Endodermal cell (in vitro differentiated cells): ENCODE measurements around the gene GSTM5. TPM values are rescaled to one million over a fixed set of nuclear protein-coding genes. Genes with fewer than 3 reads are reported as not detected.
"Not testable (repeated sequence)": the region's sequence is repeated elsewhere in the genome, so short reads cannot be mapped to it uniquely, and the experiment has no call there.

Experiments used
- DNase-seq: peaks from one replicate; pipeline ENCODE4 v3.0.0-alpha.2; 2017
- H3K27ac ChIP-seq: 2 replicates; pipeline ENCODE4 v1.5.1; 2013; ENCODE audit warnings: mild to moderate bottlenecking, low read depth, low read length, moderate library complexity
- H3K27me3 ChIP-seq: 2 replicates; pipeline ENCODE4 v1.6.1; 2013; ENCODE audit warnings: mild to moderate bottlenecking, low read length, moderate library complexity; ENCODE audit not compliant: insufficient read depth, control insufficient read depth, poor library complexity, severe bottlenecking
- H3K36me3 ChIP-seq: 2 replicates; pipeline ENCODE4 v1.7.0; 2013; ENCODE audit warnings: mild to moderate bottlenecking, low read length, moderate library complexity; ENCODE audit not compliant: control insufficient read depth, insufficient read depth
- H3K4me1 ChIP-seq: one replicate; pipeline ENCODE4 v1.7.0; 2013; ENCODE audit warnings: low read length; ENCODE audit not compliant: control insufficient read depth, insufficient read depth
- H3K4me3 ChIP-seq: 2 replicates; pipeline ENCODE4 v1.5.1; 2013; ENCODE audit warnings: mild to moderate bottlenecking, low read length, moderate library complexity
- H3K9ac ChIP-seq: 2 replicates; pipeline ENCODE4 v1.6.1; 2013; ENCODE audit warnings: mild to moderate bottlenecking, low read length, moderate library complexity; ENCODE audit not compliant: poor library complexity, severe bottlenecking; ENCODE audit errors: extremely low read depth
- H3K9me3 ChIP-seq: 2 replicates; pipeline ENCODE4 v1.6.1; 2013; ENCODE audit warnings: mild to moderate bottlenecking, low read length, moderate library complexity; ENCODE audit not compliant: control insufficient read depth
- H3K27ac Mint-ChIP-seq: 2 replicates; pipeline ENCODE4 v1.8.0; 2020; ENCODE audit warnings: mixed read lengths
- H3K27me3 Mint-ChIP-seq: 2 replicates; pipeline ENCODE4 v1.8.0; 2021; ENCODE audit warnings: mild to moderate bottlenecking, mixed read lengths; ENCODE audit not compliant: insufficient read depth
- H3K36me3 Mint-ChIP-seq: 2 replicates; pipeline ENCODE4 v1.8.0; 2020; ENCODE audit warnings: low read depth, mixed read lengths
- H3K4me1 Mint-ChIP-seq: 2 replicates; pipeline ENCODE4 v1.8.0; 2020; ENCODE audit warnings: mixed read lengths
- H3K4me3 Mint-ChIP-seq: 2 replicates; pipeline ENCODE4 v1.8.0; 2020; ENCODE audit warnings: mild to moderate bottlenecking, moderate library complexity, mixed read lengths
- H3K9me3 Mint-ChIP-seq: 2 replicates; pipeline ENCODE4 v1.8.0; 2020; ENCODE audit warnings: mild to moderate bottlenecking, mixed read lengths
- WGBS, 2 experiments: methylation state at CpG; one replicate each; pipeline versions ENCODE4 v1.1.5 to v1.1.7; 2013; ENCODE audit warnings: missing lambda C conversion rate in 2 of 2, mixed read lengths in 1 of 2; ENCODE audit not compliant: insufficient coverage in 1 of 2, insufficient read length in 1 of 2; 5-methylcytosine and 5-hydroxymethylcytosine counted together
- total RNA-seq, 2 donors: library from RNA; stranded (reverse); fragmentation: NEBNext Ultra II Directional in 1 of 2; extraction: Animal tissue kit (Norgen Biotek cat#: 25700) in 1 of 2; gene quantifications; 2 replicates in 1 of 2; 3 replicates in 1 of 2; pipeline ENCODE4 v1.2.1, GENCODE V29; 2021
- TF ChIP-seq, protein P1 (sequence below): fragments of 200-600 bp; sonication (generic); conservative IDR thresholded peaks from 2 replicates; pipeline ENCODE4 v1.5.0; 2021; ENCODE audit warnings: antibody characterized with exemption, mild to moderate bottlenecking

GSTM5 gene
- total RNA-seq, 2 donors from 2014 or later: 0.13 to 0.70 TPM

DNA sequence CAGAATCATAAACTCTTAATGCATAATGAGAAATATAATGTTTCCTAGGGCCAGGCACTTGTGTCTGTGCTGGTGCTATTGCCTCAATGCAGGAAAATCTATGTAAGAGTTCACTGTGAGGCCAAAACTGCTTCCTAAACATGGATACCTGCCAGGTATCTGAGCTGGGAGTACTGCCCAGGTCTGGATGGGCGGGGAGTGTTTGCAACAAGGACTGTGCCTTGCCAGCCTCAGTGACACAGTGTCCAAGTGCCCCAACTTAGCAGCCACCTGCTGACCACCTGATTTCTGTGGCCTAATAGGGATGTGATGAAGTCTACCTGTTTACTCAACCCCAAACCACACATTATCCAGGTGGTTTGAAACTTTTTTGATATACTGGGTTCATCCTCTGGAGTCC is 26.7 kb upstream of the GSTM5 start:
- not testable (repeated sequence) for H3K27ac ChIP-seq, H3K4me3 ChIP-seq, H3K9ac ChIP-seq, H3K9me3 ChIP-seq, H3K4me1 Mint-ChIP-seq, DNase-seq, H3K36me3 Mint-ChIP-seq, H3K27me3 Mint-ChIP-seq, H3K27me3 ChIP-seq, H3K9me3 Mint-ChIP-seq, H3K36me3 ChIP-seq, H3K4me3 Mint-ChIP-seq, H3K4me1 ChIP-seq, H3K27ac Mint-ChIP-seq
- WGBS, 2 experiments: no CpG with 5 or more reads among the region's 1 CpG

DNA sequence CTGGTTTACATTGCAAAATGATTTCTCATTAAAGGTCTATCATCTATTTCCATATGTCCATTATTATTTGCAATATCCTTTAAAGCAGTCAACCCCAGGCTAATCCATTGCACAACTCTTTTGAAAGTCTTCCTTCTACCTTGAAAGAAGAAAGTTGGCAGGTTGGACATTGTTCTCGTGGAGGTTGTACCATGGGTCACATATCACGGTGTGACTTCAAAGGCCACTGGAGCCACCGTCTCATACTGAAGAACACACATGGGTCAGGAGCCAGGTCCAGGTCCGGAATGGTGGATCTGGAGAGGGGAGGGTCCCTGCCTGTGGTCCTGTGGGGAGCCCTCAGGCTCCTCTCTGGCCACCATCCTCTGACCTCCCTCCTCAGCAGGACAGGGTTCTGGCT is 26.2 kb upstream of the GSTM5 start:
- not testable (repeated sequence) for H3K36me3 ChIP-seq, H3K27me3 Mint-ChIP-seq, H3K9ac ChIP-seq, DNase-seq, H3K9me3 ChIP-seq, H3K27me3 ChIP-seq, H3K36me3 Mint-ChIP-seq, H3K9me3 Mint-ChIP-seq, H3K4me1 ChIP-seq, H3K4me3 ChIP-seq, H3K27ac ChIP-seq, H3K27ac Mint-ChIP-seq, H3K4me3 Mint-ChIP-seq, H3K4me1 Mint-ChIP-seq
- no CpG with 5 or more reads among the region's 4 CpGs for WGBS, 2 experiments

DNA sequence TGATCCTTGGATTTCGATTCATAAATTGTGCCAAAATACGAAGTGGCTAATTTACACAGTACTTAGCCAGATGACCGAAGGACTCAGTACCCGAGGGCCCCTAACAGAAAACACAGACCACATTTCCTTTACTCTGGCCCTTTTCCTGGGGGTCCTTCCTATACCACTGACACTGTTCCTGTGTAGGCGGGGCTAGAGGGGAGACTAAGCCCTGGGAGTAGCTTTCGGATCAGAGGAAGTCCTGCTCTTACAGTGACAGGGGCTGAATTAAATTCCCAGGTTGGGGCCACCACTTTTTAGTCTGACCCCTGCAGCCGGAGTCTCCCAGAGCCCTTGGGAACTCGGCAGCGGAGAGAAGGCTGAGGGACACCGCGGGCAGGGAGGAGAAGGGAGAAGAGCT is 24.9 kb upstream of the GSTM5 start:
- DNase-seq, H3K27ac ChIP-seq, H3K4me1 ChIP-seq, H3K36me3 Mint-ChIP-seq, H3K27me3 ChIP-seq, H3K4me1 Mint-ChIP-seq, H3K9me3 ChIP-seq, H3K9ac ChIP-seq, H3K9me3 Mint-ChIP-seq, H3K36me3 ChIP-seq, H3K27me3 Mint-ChIP-seq, H3K4me3 ChIP-seq: not testable (repeated sequence)
- 95% methylated on average over 6 of the region's 11 CpGs; no CpG with 5 or more reads in 1 of the 2 experiments for WGBS, 2 experiments
- Mint-ChIP-seq H3K4me3 (peak overlapping the region; percentile 55), H3K27ac (peak overlapping the region; percentile 66)

DNA sequence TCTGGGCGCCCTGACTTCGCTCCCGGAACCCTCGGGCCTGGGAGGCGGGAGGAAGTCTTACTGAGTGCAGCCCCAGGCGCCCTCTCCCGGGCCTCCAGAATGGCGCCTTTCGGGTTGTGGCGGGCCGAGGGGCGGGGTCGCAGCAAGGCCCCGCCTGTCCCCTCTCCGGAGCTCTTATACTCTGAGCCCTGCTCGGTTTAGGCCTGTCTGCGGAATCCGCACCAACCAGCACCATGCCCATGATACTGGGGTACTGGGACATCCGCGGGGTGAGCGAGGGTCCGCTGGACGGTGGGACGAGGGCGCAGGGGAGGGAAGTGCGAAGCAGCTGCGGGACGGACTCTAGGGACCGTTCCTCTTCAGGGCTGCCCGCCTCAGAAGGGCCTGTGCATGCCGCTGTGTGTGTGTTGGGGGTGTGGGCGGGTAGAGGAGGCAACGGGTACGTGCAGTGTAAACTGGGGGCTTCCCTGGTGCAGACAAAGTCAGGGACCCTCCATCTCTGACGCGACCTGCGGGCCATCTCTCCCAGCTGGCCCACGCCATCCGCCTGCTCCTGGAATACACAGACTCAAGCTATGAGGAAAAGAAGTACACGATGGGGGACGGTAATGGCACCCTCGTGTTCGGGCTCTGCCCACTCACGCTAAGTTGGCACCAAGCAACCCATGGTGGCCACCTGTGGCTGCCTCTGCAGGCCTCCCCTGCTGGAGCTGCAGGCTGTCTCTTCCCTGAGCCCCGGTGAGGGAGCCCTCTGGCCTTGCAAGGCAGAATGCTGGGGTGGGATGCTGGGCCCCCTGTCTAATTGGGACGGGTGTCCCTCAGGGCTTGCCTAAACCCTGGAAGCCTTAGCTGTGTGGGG is 24.2 kb upstream of the GSTM5 start, which contains the start of gene GSTM1:
Gene GSTM1, plus strand, starts transcription at position 177 of the 859 bp plus-strand sequence. Its CDS starts 57 bp downstream, at position 234.
- Histone ChIP-seq H3K9ac (no peak within 1 kb of the TSS), H3K4me1 (no peaks in the 10 kb centered on the region), H3K9me3 (no peaks in the 10 kb centered on the region), H3K27me3 (no peaks in the 10 kb centered on the region), H3K36me3 (no peaks in the 10 kb centered on the region), H3K4me3 (no peak within 1 kb of the TSS), H3K27ac (no peak within 1 kb of the TSS)
- Mint-ChIP-seq H3K36me3 (no peaks in the 10 kb centered on the region), H3K4me1 (no peaks in the 10 kb centered on the region), H3K4me3 (peak within 1 kb of the TSS; percentile 55), H3K27ac (peak within 1 kb of the TSS; percentile 66), H3K9me3 (peaks cover 7% of the 10 kb centered on the region), H3K27me3 (no peaks in the 10 kb centered on the region)
- TF ChIP-seq, protein P1, sequence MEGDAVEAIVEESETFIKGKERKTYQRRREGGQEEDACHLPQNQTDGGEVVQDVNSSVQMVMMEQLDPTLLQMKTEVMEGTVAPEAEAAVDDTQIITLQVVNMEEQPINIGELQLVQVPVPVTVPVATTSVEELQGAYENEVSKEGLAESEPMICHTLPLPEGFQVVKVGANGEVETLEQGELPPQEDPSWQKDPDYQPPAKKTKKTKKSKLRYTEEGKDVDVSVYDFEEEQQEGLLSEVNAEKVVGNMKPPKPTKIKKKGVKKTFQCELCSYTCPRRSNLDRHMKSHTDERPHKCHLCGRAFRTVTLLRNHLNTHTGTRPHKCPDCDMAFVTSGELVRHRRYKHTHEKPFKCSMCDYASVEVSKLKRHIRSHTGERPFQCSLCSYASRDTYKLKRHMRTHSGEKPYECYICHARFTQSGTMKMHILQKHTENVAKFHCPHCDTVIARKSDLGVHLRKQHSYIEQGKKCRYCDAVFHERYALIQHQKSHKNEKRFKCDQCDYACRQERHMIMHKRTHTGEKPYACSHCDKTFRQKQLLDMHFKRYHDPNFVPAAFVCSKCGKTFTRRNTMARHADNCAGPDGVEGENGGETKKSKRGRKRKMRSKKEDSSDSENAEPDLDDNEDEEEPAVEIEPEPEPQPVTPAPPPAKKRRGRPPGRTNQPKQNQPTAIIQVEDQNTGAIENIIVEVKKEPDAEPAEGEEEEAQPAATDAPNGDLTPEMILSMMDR: peak; percentile 53
- WGBS, 2 experiments: no CpG with 5 or more reads among the region's 46 CpGs
- peak; percentile 87 for DNase-seq
